Measurements from ENCODE around the gene CLK2. TPM values are rescaled to one million over a fixed set of nuclear protein-coding genes. Genes with fewer than 3 reads are reported as not detected.

Gene CLK2
- polyA plus RNA-seq, 1 donor (not counting 4 experiments of a cell fraction or from before 2014, with no cell fraction given), result 45.3 TPM

DNA sequence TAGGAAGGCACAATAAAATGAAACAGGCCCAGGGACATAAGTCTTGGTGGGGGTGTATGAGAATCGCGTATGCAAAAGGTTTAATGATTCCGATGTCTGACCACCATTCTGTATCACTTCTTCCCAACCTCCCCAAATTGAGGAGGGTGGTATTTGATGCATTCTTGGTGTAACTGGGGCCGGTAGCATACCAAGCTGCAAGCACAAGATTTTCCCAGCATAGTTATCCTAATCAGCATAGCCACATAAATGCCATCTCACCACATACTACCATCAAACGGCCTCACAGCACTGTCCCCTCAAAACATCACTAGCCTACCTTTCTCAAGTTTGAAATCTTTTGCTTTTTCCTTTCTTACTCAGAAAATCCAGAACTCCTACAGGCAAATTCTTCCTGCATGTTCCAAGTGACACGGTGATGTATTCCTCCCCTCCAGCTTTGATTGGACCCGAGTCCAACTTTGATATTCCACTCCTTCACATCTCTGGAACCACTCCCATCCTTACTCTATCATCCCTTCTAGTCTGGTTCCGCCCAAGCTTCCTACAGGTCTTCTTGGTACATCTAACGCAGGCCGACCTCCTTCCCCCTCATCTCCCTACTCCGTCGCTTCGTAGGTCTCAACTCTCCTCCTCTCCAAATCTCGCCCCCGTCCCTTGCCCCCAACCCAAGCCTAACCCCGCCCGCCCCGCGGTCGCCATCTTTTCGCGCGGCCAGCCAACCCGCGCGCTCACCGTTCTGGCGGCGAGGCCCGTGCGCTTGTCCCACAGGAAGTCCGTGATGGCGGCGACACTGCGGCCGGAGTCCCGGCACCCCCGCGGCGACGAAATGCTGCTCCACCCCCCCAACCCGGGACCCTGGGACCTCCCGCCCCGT, 600 bp downstream of the CLK2 start:
- no peaks in the 10 kb centered on the region for H3K9me3 ChIP-seq (ENCODE audit: control insufficient read depth, low read depth, low read length)
- peak overlapping the region; percentile 96 for H3K4me2 ChIP-seq (ENCODE audit: control insufficient read depth, extremely low read depth, insufficient read depth, low read depth, low read length)
- dilution Hi-C loops (cut with MboI; ENCODE audit: extremely low pct_ligation_motif_present, low sequenced_read_pairs), result no loop called here
- H3K4me1 ChIP-seq (ENCODE audit: control insufficient read depth, extremely low read depth, insufficient read depth, low read length), result peaks cover 15% of the 10 kb centered on the region
- H3K9ac ChIP-seq (ENCODE audit: control insufficient read depth, extremely low read depth, insufficient read depth, low read length), result peak overlapping the region; percentile 74
- TF ChIP-seq EZH2 (IDR thresholded peaks at IDR 0.05; ENCODE audit: low read length) (no peak), CTCF (optimal IDR thresholded peaks at IDR 0.05 in 1 of 3, IDR thresholded peaks at IDR 0.05 in 1 of 3, conservative IDR thresholded peaks at IDR 0.05 in 1 of 3; ENCODE audit: extremely low read depth in 1 of 3, insufficient read depth in 2 of 3, low read length in 3 of 3) (no peak)
- H3K79me2 ChIP-seq (ENCODE audit: control insufficient read depth, insufficient read depth, low read length), result peaks cover 37% of the 10 kb centered on the region
- H2AFZ ChIP-seq (ENCODE audit: control insufficient read depth, low read length), result peak overlapping the region; percentile 91
- H3K4me3 ChIP-seq (ENCODE audit: control insufficient read depth in 2 of 3, extremely low read depth in 1 of 3, insufficient read depth in 2 of 3, low read depth in 1 of 3, low read length in 3 of 3), result peak overlapping the region; percentile 86 to 98 (median 93)
- H3K9me1 ChIP-seq (ENCODE audit: control insufficient read depth, extremely low read depth, insufficient read depth, low read length), result no peaks in the 10 kb centered on the region
- peak overlapping the region; percentile 51 for H3K27ac ChIP-seq (ENCODE audit: control insufficient read depth, insufficient read depth, low read length)
- peaks cover 3% of the 10 kb centered on the region for H4K20me1 ChIP-seq (ENCODE audit: control insufficient read depth, extremely low read depth, insufficient read depth, low read length)
- no peak for DNase-seq (ENCODE audit: low read depth, low spot score)
- H3K27me3 ChIP-seq (ENCODE audit: control insufficient read depth, extremely low read depth, insufficient read depth, low read length), result no peaks in the 10 kb centered on the region
- peaks cover 23 to 32% of the 10 kb centered on the region in 2 experiments for H3K36me3 ChIP-seq (ENCODE audit: control insufficient read depth in 2 of 2, extremely low read depth in 1 of 2, insufficient read depth in 2 of 2, low read length in 2 of 2)
- no peak for FAIRE-seq

DNA sequence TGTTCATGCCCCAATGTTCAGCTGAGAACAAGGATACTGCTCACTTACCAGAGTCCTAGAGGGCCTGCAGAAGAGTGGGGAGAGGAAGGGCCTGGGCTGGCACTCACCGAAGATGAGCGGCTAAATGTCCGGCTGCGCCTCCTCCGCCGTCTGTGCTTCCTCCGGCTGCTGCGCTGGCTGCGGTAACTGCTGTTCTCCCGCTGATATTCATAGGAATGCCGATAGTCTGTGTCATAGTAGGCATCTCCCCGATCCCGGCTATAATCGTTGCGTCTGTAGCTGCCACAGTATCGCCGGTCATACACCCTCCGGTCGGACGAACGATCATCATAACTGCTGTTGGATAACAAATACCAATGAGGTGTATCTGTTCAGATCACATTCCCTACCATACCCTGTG, 3.9 kb downstream of the CLK2 start:
- peaks cover 12% of the 10 kb centered on the region for H3K4me1 ChIP-seq (ENCODE audit: control insufficient read depth, extremely low read depth, insufficient read depth, low read length)
- H4K20me1 ChIP-seq (ENCODE audit: control insufficient read depth, extremely low read depth, insufficient read depth, low read length), result peaks cover 3% of the 10 kb centered on the region
- H3K4me3 ChIP-seq (ENCODE audit: control insufficient read depth in 2 of 3, extremely low read depth in 1 of 3, insufficient read depth in 2 of 3, low read depth in 1 of 3, low read length in 3 of 3), result no peak overlapping the region
- no peaks in the 10 kb centered on the region for H3K9me3 ChIP-seq (ENCODE audit: control insufficient read depth, low read depth, low read length)
- peaks cover 39 to 60% of the 10 kb centered on the region in 2 experiments for H3K36me3 ChIP-seq (ENCODE audit: control insufficient read depth in 2 of 2, extremely low read depth in 1 of 2, insufficient read depth in 2 of 2, low read length in 2 of 2)
- no peak overlapping the region for H3K4me2 ChIP-seq (ENCODE audit: control insufficient read depth, extremely low read depth, insufficient read depth, low read depth, low read length)
- no peaks in the 10 kb centered on the region for H3K9me1 ChIP-seq (ENCODE audit: control insufficient read depth, extremely low read depth, insufficient read depth, low read length)
- no peak overlapping the region for H3K9ac ChIP-seq (ENCODE audit: control insufficient read depth, extremely low read depth, insufficient read depth, low read length)
- no peak overlapping the region for H3K27ac ChIP-seq (ENCODE audit: control insufficient read depth, insufficient read depth, low read length)
- peaks cover 37% of the 10 kb centered on the region for H3K79me2 ChIP-seq (ENCODE audit: control insufficient read depth, insufficient read depth, low read length)
- dilution Hi-C loops (cut with MboI; ENCODE audit: extremely low pct_ligation_motif_present, low sequenced_read_pairs), result no loop called here
- no peak overlapping the region for H2AFZ ChIP-seq (ENCODE audit: control insufficient read depth, low read length)
- FAIRE-seq, result no peak
- H3K27me3 ChIP-seq (ENCODE audit: control insufficient read depth, extremely low read depth, insufficient read depth, low read length), result no peaks in the 10 kb centered on the region
- DNase-seq (ENCODE audit: low read depth, low spot score), result no peak
- TF ChIP-seq CTCF (optimal IDR thresholded peaks at IDR 0.05 in 1 of 3, IDR thresholded peaks at IDR 0.05 in 1 of 3, conservative IDR thresholded peaks at IDR 0.05 in 1 of 3; ENCODE audit: extremely low read depth in 1 of 3, insufficient read depth in 2 of 3, low read length in 3 of 3) (no peak), EZH2 (IDR thresholded peaks at IDR 0.05; ENCODE audit: low read length) (no peak)
